ENCODE data around the gene REPS2. TPM values are rescaled to one million over a fixed set of nuclear protein-coding genes. Genes with fewer than 3 reads are reported as not detected.

REPS2 gene
- total RNA-seq, 1 donor from 2014 or later, result 4.7 TPM

GRCh38 chrX:17098516-17099247 is 152.2 kb downstream of the REPS2 start:
- Histone ChIP-seq H3K27me3 (peaks cover 3% of the 10 kb centered on the region), H3K4me1 (no peaks in the 10 kb centered on the region), H3K4me3 (no peak overlapping the region), H3K36me3 (no peaks in the 10 kb centered on the region), H3K9me3 (no peaks in the 10 kb centered on the region), H3K27ac (no peak overlapping the region)
- TF ChIP-seq CTCF (IDR thresholded peaks at IDR 0.05), result no peak
- intact Hi-C loops (cut with DNase I), result no loop called here
- no peak for DNase-seq (ENCODE audit: low spot score in 2 of 2)

- no peaks in the 10 kb centered on the region for H3K9me3 ChIP-seq
- no peak overlapping the region for H3K4me3 ChIP-seq
- intact Hi-C loops (cut with DNase I), result no loop called here
- TF ChIP-seq CTCF (IDR thresholded peaks at IDR 0.05), result no peak
- peaks cover 3% of the 10 kb centered on the region for H3K27me3 ChIP-seq
- DNase-seq (ENCODE audit: low spot score in 2 of 2), result no peak
- no peaks in the 10 kb centered on the region for H3K36me3 ChIP-seq
- H3K27ac ChIP-seq, result no peak overlapping the region
- no peaks in the 10 kb centered on the region for H3K4me1 ChIP-seq
Observed at GRCh38 chrX:17104433-17104832, 158.0 kb downstream of the REPS2 start.

- peaks cover 0 to 3% of the 10 kb centered on the region in 2 donors for H3K9me3 ChIP-seq
- no peak for TF ChIP-seq CTCF (IDR thresholded peaks at IDR 0.05)
- no peak overlapping the region for H3K4me3 ChIP-seq
- DNase-seq (ENCODE audit: low spot score in 2 of 2), result no peak
- intact Hi-C loops (cut with DNase I), result no loop called here
- H3K27me3 ChIP-seq, result no peaks in the 10 kb centered on the region
- no peak overlapping the region for H3K27ac ChIP-seq
- H3K36me3 ChIP-seq, result no peaks in the 10 kb centered on the region
- no peaks in the 10 kb centered on the region for H3K4me1 ChIP-seq
Observed at GRCh38 chrX:17120816-17121215, 174.4 kb downstream of the REPS2 start.

GRCh38 chrX:17154001-17154400 is 207.5 kb downstream of the REPS2 start:
- no peak for DNase-seq (ENCODE audit: low spot score in 2 of 2)
- TF ChIP-seq CTCF (IDR thresholded peaks at IDR 0.05), result no peak
- H3K36me3 ChIP-seq, result no peaks in the 10 kb centered on the region
- H3K27ac ChIP-seq, result no peak overlapping the region
- intact Hi-C loops (cut with DNase I), result no loop called here
- H3K4me1 ChIP-seq, result no peaks in the 10 kb centered on the region
- no peaks in the 10 kb centered on the region for H3K9me3 ChIP-seq
- no peak overlapping the region for H3K4me3 ChIP-seq
- H3K27me3 ChIP-seq, result no peaks in the 10 kb centered on the region

- H3K9me3 ChIP-seq, result peaks cover 9 to 28% of the 10 kb centered on the region in 2 donors
- no peak overlapping the region for H3K4me3 ChIP-seq
- no peak for DNase-seq (ENCODE audit: low spot score in 2 of 2)
- TF ChIP-seq CTCF (IDR thresholded peaks at IDR 0.05), result no peak
- H3K4me1 ChIP-seq, result no peaks in the 10 kb centered on the region
- no peaks in the 10 kb centered on the region for H3K36me3 ChIP-seq
- H3K27ac ChIP-seq, result no peak overlapping the region
- intact Hi-C loops (cut with DNase I), result no loop called here
- no peaks in the 10 kb centered on the region for H3K27me3 ChIP-seq
Observed at GRCh38 chrX:17160975-17161374, 214.5 kb downstream of the REPS2 start.
